K562 (cell line): ENCODE measurements around the gene LTB4R2. TPM values are rescaled to one million over a fixed set of nuclear protein-coding genes. Genes with fewer than 3 reads are reported as not detected.

Experiments used
- CBX5 ChIP-seq: IDR thresholded peaks from 2 replicates; pipeline ENCODE4 v1.6.1; 2014; ENCODE audit warnings: low read depth, borderline replicate concordance
- CHD4 ChIP-seq: fragments of 200-600 bp; sonication (generic); IDR thresholded peaks from 3 replicates; pipeline ENCODE4 v1.6.1; 2012; ENCODE audit warnings: low read depth, mild to moderate bottlenecking, mixed read lengths, low read length, inconsistent platforms; ENCODE audit not compliant: insufficient read depth, insufficient replicate concordance, poor library complexity, severe bottlenecking
- CTCFL ChIP-seq: IDR thresholded peaks from 2 replicates; pipeline ENCODE4 v1.6.1; 2011; ENCODE audit warnings: borderline replicate concordance, low read depth, mild to moderate bottlenecking, moderate library complexity, low read length; ENCODE audit not compliant: insufficient read depth, poor library complexity, severe bottlenecking
- ELK1 ChIP-seq: sonication (generic); formaldehyde crosslinking; IDR thresholded peaks from 2 replicates; pipeline ENCODE4 v1.8.1; 2022; ENCODE audit warnings: missing genetic modification reagents
- ID3 ChIP-seq, 2 experiments: fragments of 250-450 bp in 1 of 2; fragments of 450-650 bp in 1 of 2; sonication (Bioruptor Pico) in 1 of 2; IDR thresholded peaks; 2 replicates each; pipeline versions ENCODE4 v1.6.1 to v1.8.0; 2016 to 2021; ENCODE audit warnings: mild to moderate bottlenecking in 2 of 2, moderate library complexity in 2 of 2, missing compliant biosample characterization in 1 of 2, missing genetic modification characterization in 1 of 2
- IRF2 ChIP-seq: sonication (generic); formaldehyde crosslinking; IDR thresholded peaks from 2 replicates; pipeline ENCODE4 v1.8.1; 2022; ENCODE audit warnings: mild to moderate bottlenecking, missing genetic modification reagents
- KLF13 ChIP-seq: fragments of 450-650 bp; IDR thresholded peaks from 2 replicates; pipeline ENCODE4 v1.6.1; 2016; ENCODE audit warnings: missing genetic modification characterization, low read depth, mild to moderate bottlenecking, missing compliant biosample characterization, moderate library complexity, borderline replicate concordance
- MLLT1 ChIP-seq, 2 experiments: fragments of 450-650 bp; IDR thresholded peaks; 2 replicates each; pipeline ENCODE4 v1.6.1; 2016
- NR1H2 ChIP-seq: sonication (generic); formaldehyde crosslinking; IDR thresholded peaks from 2 replicates; pipeline ENCODE4 v1.4.0; 2020; ENCODE audit warnings: mild to moderate bottlenecking, missing genetic modification reagents
- RAD21 ChIP-seq, 2 experiments: fragments of 250-450 bp in 1 of 2; fragments of 450-650 bp in 1 of 2; sonication (Bioruptor Pico) in 1 of 2; formaldehyde crosslinking in 1 of 2; IDR thresholded peaks in 1 of 2; conservative IDR thresholded peaks in 1 of 2; 2 replicates each; pipeline versions ENCODE4 v1.4.0 to v1.8.0; 2020 to 2022; ENCODE audit warnings: mild to moderate bottlenecking in 2 of 2, moderate library complexity in 1 of 2
- RBM17 ChIP-seq: fragments of 200-400 bp; formaldehyde crosslinking; IDR thresholded peaks from 2 replicates; pipeline ENCODE4 v1.6.1; 2017; ENCODE audit warnings: low read depth, mild to moderate bottlenecking, low read length, borderline replicate concordance
- SMARCA4 ChIP-seq: fragments of 450-650 bp; IDR thresholded peaks from 2 replicates; pipeline ENCODE4 v1.6.1; 2016
- SREBF2 ChIP-seq: sonication (generic); formaldehyde crosslinking; IDR thresholded peaks from 2 replicates; pipeline ENCODE4 v1.4.0; 2020; ENCODE audit warnings: mild to moderate bottlenecking, missing genetic modification reagents
- TCF7 ChIP-seq: sonication (generic); IDR thresholded peaks from 2 replicates; pipeline ENCODE4 v1.6.1; 2016; ENCODE audit warnings: antibody characterized with exemption, borderline replicate concordance
- ZBTB9 ChIP-seq: fragments of 450-650 bp; formaldehyde crosslinking; IDR thresholded peaks from 2 replicates; pipeline ENCODE4 v1.4.0; 2020; ENCODE audit warnings: mild to moderate bottlenecking, moderate library complexity
- ZC3H8 ChIP-seq: fragments of 450-650 bp; IDR thresholded peaks from 2 replicates; pipeline ENCODE4 v1.6.1; 2017
- ZNF134 ChIP-seq: fragments of 250-450 bp; sonication (Bioruptor Pico); conservative IDR thresholded peaks from 2 replicates; pipeline ENCODE4 v1.4.0; 2020
- ZNF184 ChIP-seq: sonication (generic); formaldehyde crosslinking; IDR thresholded peaks from 2 replicates; pipeline ENCODE4 v1.5.0; 2020; ENCODE audit warnings: missing genetic modification reagents
- ZNF217 ChIP-seq: sonication (generic); formaldehyde crosslinking; IDR thresholded peaks from 2 replicates; pipeline ENCODE4 v1.8.0; 2022; ENCODE audit warnings: mild to moderate bottlenecking, missing genetic modification reagents
- ZNF785 ChIP-seq: fragments of 250-450 bp; sonication (Bioruptor Pico); IDR thresholded peaks from 2 replicates; pipeline ENCODE4 v1.4.0; 2020; ENCODE audit warnings: mild to moderate bottlenecking
- polyA plus RNA-seq, 8 experiments: library from polyadenylated mRNA; depleted of rRNA in 4 of 8; stranded (reverse) in 5 of 8; unstranded in 3 of 8; fragments of >200 nt; fragmentation: Nextera tagmentation in 2 of 8; fragmentation: Illumina TruSeq in 1 of 8; extraction: Ambion mirVana in 2 of 8; extraction: Trizol in 1 of 8; gene quantifications; 2 replicates each; pipeline versions ENCODE4 v1.2.1 to v1.2.3, GENCODE V29; 2011 to 2014; ENCODE audit warnings: inconsistent platforms in 1 of 8, missing spikeins in 1 of 8
- total RNA-seq, 7 experiments: library from RNA; depleted of rRNA in 6 of 7; stranded (reverse); fragments of >200 nt in 6 of 7; fragmentation: Illumina TruSeq in 2 of 7; extraction: Trizol in 2 of 7; gene quantifications; 2 replicates each; pipeline versions ENCODE4 v1.2.1 to v1.2.3, GENCODE V29; 2011 to 2021; ENCODE audit warnings: low replicate concordance in 1 of 7

LTB4R2 gene
- total and polyA plus RNA-seq, 9 of the 15 experiments (the other 6 are each of a cell fraction or from before 2014, with no cell fraction given), result 0.03 to 11.6 (median 2.8) TPM; not detected in 1

DNA sequence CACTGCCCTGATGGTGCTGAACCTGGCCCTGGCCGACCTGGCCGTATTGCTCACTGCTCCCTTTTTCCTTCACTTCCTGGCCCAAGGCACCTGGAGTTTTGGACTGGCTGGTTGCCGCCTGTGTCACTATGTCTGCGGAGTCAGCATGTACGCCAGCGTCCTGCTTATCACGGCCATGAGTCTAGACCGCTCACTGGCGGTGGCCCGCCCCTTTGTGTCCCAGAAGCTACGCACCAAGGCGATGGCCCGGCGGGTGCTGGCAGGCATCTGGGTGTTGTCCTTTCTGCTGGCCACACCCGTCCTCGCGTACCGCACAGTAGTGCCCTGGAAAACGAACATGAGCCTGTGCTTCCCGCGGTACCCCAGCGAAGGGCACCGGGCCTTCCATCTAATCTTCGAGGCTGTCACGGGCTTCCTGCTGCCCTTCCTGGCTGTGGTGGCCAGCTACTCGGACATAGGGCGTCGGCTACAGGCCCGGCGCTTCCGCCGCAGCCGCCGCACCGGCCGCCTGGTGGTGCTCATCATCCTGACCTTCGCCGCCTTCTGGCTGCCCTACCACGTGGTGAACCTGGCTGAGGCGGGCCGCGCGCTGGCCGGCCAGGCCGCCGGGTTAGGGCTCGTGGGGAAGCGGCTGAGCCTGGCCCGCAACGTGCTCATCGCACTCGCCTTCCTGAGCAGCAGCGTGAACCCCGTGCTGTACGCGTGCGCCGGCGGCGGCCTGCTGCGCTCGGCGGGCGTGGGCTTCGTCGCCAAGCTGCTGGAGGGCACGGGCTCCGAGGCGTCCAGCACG is 6.1 kb downstream of the LTB4R2 start (continued):
- TF ChIP-seq ID3 (CRISPR knock-in tag; IDR thresholded peaks at IDR 0.05) (no peak), ID3 (tag; IDR thresholded peaks at IDR 0.05) (peak; percentile 79), KLF13 (tag) (no peak), ZBTB9 (peak; percentile 55; the same call in 1 of the 2 replicates), IRF2 (CRISPR knock-in tag) (no peak), CTCFL (peak; percentile 15), NR1H2 (CRISPR knock-in tag) (0 out of 2 replicates have a peak, but pooled peaks have one; percentile 68), RAD21 (CRISPR knock-in tag; conservative IDR thresholded peaks at IDR 0.05 in 1 of 2, IDR thresholded peaks at IDR 0.05 in 1 of 2) (peak in 1 of 2 experiments; percentile 8; a peak in 1 of 4 replicates), TCF7 (no peak), MLLT1 (IDR thresholded peaks at IDR 0.05) (no peak), ZNF785 (CRISPR knock-in tag) (no peak), ZNF184 (CRISPR knock-in tag) (no peak), CBX5 (no peak), ELK1 (CRISPR knock-in tag) (0 out of 2 replicates have a peak, but pooled peaks have one; percentile 63), SMARCA4 (no peak), CHD4 (no peak), ZC3H8 (no peak), ZNF217 (CRISPR knock-in tag) (no peak), RBM17 (no peak), ZNF134 (CRISPR knock-in tag) (peak; percentile 39; the same call in 1 of the 2 replicates), SREBF2 (CRISPR knock-in tag) (no peak)
